HL-60 (cell line): ENCODE results near the gene GBP3.
"Not testable (repeated sequence)": the region's sequence is repeated elsewhere in the genome, so short reads cannot be mapped to it uniquely, and the experiment has no call there.

Experiments used
- DNase-seq, 2 experiments: peaks; one replicate each; pipeline ENCODE4 v3.0.0-alpha.2; 2010 to 2020; ENCODE audit warnings: low read depth in 1 of 2, low spot score in 1 of 2
- H3K27ac ChIP-seq: fragments of 250-450 bp; sonication (Bioruptor Pico); replicated peaks from 2 replicates; pipeline ENCODE4 v1.5.1; 2020; ENCODE audit warnings: mild to moderate bottlenecking, moderate library complexity
- H3K27me3 ChIP-seq: fragments of 250-450 bp; sonication (Bioruptor Pico); 2 replicates; pipeline ENCODE4 v1.5.1; 2021; ENCODE audit warnings: mild to moderate bottlenecking, moderate library complexity; ENCODE audit not compliant: insufficient read depth, poor library complexity, severe bottlenecking
- H3K4me3 ChIP-seq: replicated peaks from 2 replicates; pipeline ENCODE4 v1.5.1; 2011; ENCODE audit warnings: mild to moderate bottlenecking, control low read depth, low read length; ENCODE audit not compliant: insufficient read depth
- GABPA ChIP-seq: IDR thresholded peaks from 2 replicates; pipeline ENCODE4 v1.6.1; 2012; ENCODE audit warnings: low read depth
- POLR2AphosphoS5 ChIP-seq: IDR thresholded peaks from 2 replicates; pipeline ENCODE4 v1.6.1; 2012; ENCODE audit warnings: low read depth
- SPI1 ChIP-seq: IDR thresholded peaks from 2 replicates; pipeline ENCODE4 v1.6.1; 2012; ENCODE audit warnings: low read depth, mild to moderate bottlenecking, borderline replicate concordance
- TF ChIP-seq, protein P1 (sequence below): IDR thresholded peaks from 2 replicates; pipeline ENCODE4 v1.6.1; 2012; ENCODE audit warnings: low read depth; ENCODE audit not compliant: insufficient replicate concordance
- TF ChIP-seq, protein P2 (sequence below): IDR thresholded peaks from one replicate; pipeline ENCODE4 v1.5.1; 2011; ENCODE audit warnings: low read length, control low read depth, inconsistent platforms; ENCODE audit not compliant: insufficient read depth

The GBP3 gene

DNA sequence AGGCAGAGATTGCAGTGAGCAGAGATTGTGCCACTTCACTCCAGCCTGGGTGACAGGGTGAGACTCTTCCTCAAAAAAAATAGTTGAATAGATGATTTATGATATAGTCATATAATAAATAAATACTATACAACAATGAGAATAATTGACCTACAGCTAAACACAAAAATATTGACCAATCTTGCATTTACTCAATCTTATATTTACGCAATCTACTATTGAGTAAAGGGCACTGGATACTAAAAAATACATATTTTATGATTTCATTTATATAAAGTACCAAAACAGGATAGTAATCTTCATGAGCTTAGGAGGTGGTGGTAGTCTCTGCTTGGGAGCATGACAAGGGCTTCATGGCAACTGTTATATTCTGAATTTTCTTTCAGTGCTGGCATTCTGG lies 19.1 kb upstream of the GBP3 start:
- Histone ChIP-seq H3K27ac (no peak overlapping the region), H3K27me3 (no peaks in the 10 kb centered on the region), H3K4me3 (no peak overlapping the region)
- DNase-seq: no peak
- TF ChIP-seq, protein P1, sequence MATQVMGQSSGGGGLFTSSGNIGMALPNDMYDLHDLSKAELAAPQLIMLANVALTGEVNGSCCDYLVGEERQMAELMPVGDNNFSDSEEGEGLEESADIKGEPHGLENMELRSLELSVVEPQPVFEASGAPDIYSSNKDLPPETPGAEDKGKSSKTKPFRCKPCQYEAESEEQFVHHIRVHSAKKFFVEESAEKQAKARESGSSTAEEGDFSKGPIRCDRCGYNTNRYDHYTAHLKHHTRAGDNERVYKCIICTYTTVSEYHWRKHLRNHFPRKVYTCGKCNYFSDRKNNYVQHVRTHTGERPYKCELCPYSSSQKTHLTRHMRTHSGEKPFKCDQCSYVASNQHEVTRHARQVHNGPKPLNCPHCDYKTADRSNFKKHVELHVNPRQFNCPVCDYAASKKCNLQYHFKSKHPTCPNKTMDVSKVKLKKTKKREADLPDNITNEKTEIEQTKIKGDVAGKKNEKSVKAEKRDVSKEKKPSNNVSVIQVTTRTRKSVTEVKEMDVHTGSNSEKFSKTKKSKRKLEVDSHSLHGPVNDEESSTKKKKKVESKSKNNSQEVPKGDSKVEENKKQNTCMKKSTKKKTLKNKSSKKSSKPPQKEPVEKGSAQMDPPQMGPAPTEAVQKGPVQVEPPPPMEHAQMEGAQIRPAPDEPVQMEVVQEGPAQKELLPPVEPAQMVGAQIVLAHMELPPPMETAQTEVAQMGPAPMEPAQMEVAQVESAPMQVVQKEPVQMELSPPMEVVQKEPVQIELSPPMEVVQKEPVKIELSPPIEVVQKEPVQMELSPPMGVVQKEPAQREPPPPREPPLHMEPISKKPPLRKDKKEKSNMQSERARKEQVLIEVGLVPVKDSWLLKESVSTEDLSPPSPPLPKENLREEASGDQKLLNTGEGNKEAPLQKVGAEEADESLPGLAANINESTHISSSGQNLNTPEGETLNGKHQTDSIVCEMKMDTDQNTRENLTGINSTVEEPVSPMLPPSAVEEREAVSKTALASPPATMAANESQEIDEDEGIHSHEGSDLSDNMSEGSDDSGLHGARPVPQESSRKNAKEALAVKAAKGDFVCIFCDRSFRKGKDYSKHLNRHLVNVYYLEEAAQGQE: no peak

DNA sequence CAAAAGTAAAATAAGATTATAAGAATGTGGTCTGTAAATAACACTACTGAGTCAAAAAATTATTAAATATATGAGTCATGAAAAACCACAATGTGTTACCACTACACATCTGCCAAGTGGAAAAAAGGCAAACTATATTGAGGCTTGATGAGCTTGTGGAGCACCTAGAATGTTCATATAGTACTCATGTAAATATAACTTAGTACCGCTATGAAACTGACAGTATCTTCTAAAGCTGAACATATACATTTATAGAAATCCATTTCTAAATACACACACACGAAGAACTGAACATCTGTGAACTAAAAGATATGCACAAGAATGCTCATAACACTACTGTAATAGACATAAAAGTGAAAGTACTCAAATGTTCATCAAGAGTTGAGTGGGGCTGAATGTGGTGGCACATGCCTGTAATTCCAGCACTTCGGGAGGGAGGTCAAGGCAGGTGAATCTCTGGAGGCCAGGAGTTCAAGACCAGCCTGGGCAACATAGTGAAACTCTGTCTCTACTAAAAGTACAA lies 18.5 kb upstream of the GBP3 start:
- no peak for DNase-seq
- Histone ChIP-seq H3K27ac (no peak overlapping the region), H3K4me3 (no peak overlapping the region), H3K27me3 (no peaks in the 10 kb centered on the region)
- TF ChIP-seq, protein P1: no peak
- no peak for TF ChIP-seq SPI1
- TF ChIP-seq, protein P2, sequence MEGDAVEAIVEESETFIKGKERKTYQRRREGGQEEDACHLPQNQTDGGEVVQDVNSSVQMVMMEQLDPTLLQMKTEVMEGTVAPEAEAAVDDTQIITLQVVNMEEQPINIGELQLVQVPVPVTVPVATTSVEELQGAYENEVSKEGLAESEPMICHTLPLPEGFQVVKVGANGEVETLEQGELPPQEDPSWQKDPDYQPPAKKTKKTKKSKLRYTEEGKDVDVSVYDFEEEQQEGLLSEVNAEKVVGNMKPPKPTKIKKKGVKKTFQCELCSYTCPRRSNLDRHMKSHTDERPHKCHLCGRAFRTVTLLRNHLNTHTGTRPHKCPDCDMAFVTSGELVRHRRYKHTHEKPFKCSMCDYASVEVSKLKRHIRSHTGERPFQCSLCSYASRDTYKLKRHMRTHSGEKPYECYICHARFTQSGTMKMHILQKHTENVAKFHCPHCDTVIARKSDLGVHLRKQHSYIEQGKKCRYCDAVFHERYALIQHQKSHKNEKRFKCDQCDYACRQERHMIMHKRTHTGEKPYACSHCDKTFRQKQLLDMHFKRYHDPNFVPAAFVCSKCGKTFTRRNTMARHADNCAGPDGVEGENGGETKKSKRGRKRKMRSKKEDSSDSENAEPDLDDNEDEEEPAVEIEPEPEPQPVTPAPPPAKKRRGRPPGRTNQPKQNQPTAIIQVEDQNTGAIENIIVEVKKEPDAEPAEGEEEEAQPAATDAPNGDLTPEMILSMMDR: no peak
- no peak for TF ChIP-seq GABPA
- TF ChIP-seq POLR2AphosphoS5: no peak

DNA sequence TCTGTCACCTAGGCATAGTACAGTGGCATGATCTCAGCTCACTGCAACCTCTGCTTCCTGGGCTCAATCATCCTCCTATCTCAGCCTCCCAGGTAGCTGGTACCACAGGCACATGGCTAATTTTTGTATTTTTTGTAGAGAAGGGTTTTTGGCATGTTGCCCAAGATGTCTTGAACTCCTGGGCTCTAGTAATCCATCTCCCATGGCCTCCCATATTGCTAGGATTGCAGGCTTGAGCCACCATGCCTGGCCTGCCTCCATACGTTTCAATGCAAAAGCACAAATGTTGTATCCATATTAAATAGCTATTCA lies 17.6 kb upstream of the GBP3 start:
- Histone ChIP-seq H3K27me3 (no peaks in the 10 kb centered on the region), H3K4me3 (no peak overlapping the region), H3K27ac (no peak overlapping the region)
- TF ChIP-seq GABPA: no peak
- no peak for TF ChIP-seq SPI1
- TF ChIP-seq POLR2AphosphoS5: no peak
- TF ChIP-seq, protein P2: no peak
- DNase-seq: no peak

DNA sequence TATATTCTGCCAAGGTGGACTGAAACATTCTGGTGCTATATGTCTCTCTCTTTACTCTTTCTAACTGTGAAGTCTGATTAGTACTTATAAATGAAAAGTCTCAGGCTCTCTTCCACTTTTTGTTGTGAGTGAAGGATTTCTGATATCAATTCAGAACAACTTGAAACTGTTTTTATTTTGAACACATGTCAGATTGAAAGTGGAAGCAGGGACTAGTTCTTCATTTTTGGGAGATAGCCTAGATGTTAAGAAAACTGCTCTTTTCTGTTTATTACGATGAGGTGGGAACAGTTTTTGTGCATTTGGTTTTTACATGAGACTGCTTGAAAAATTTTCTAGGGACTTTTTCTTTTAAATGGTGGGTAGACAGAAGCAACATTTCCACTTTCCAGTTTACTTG lies 14.5 kb upstream of the GBP3 start:
- no peak for DNase-seq
- H3K27me3 ChIP-seq: no peaks in the 10 kb centered on the region
- H3K4me3 ChIP-seq: no peak overlapping the region
- no peak for TF ChIP-seq SPI1
- H3K27ac ChIP-seq: no peak overlapping the region

DNA sequence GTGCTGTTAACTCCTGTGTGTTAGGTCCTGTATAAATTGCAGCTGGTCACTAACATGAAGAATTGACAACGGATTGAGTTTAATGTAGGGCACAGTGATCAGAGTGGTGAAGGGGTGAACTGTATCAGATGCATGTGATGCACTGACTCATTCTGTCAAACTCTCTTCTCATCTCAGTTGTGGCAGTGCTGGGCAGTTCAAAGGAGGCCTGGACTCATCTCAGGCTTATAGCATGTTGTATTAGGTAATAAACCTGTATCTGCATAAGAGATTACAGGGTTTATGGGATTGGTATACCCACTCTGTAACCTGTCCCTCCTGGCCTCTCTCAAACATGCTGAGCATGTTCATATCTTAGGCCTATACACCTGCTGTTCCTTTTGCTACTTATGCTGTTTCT lies 12.4 kb upstream of the GBP3 start:
- H3K27me3 ChIP-seq: no peaks in the 10 kb centered on the region
- H3K4me3 ChIP-seq: no peak overlapping the region
- TF ChIP-seq SPI1 (no peak), POLR2AphosphoS5 (no peak), GABPA (no peak)
- TF ChIP-seq, protein P2: no peak
- TF ChIP-seq, protein P1: no peak

DNA sequence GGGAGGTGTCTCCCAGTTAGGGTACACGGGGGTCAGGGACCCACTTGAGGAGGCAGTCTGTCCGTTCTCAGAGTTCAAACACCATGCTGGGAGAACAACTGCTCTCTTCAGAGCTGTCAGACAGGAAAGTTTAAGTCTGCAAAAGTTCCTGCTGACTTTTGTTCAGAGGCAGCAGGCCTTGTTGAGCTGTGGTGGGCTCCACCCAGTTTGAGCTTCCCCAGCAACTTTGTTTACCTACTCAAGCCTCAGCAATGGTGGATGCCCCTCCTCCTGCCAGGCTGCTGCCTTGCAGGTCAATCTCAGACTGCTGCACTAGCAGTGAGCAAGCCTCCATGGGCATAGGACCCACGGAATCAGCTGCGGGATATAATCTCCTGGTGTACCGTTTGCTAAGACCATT lies 11.3 kb upstream of the GBP3 start:
- not testable (repeated sequence) for H3K27ac ChIP-seq, H3K27me3 ChIP-seq, H3K4me3 ChIP-seq, DNase-seq

More for the DNA sequence above, 12.4 kb upstream of the GBP3 start:
- no peak for DNase-seq
- H3K27ac ChIP-seq: no peak overlapping the region
